DND-41 (cell line): ENCODE data around the gene MPP1.

Experiments used
- CTCF ChIP-seq: IDR thresholded peaks from 2 replicates; pipeline ENCODE4 v1.5.1; 2012; ENCODE audit warnings: borderline replicate concordance, low read length, moderate library complexity, mild to moderate bottlenecking; ENCODE audit not compliant: poor library complexity, severe bottlenecking; ENCODE audit errors: extremely low read depth
- EZH2 ChIP-seq: IDR thresholded peaks from 3 replicates; pipeline ENCODE4 v1.6.1; 2012; ENCODE audit warnings: borderline replicate concordance, low read depth, mild to moderate bottlenecking, moderate library complexity, low read length, inconsistent platforms; ENCODE audit not compliant: severe bottlenecking

- TF ChIP-seq CTCF (no peak), EZH2 (no peak)
Observed at GRCh38 chrX:154815274-154815818, 10.1 kb upstream of the MPP1 start.
